Spinal cord (tissue), 10 donors: Measurements from ENCODE around the gene NRL. TPM values are rescaled to one million over a fixed set of nuclear protein-coding genes. Genes with fewer than 3 reads are reported as not detected.
A peak's percentile ranks its signal among the peaks of the same experiment; 100 is the strongest.

ENCODE experiments used
- DNase-seq, 6 donors: peaks; one replicate each; pipeline versions ENCODE4 v3.0.0 to v3.0.0-alpha.2; 2013 to 2015; ENCODE audit warnings: low spot score in 6 of 6, low read depth in 4 of 6
- H3K27ac ChIP-seq: one replicate; pipeline ENCODE4 v1.5.1; 2013; ENCODE audit warnings: low read depth, low read length, control low read depth
- H3K27me3 ChIP-seq: one replicate; pipeline ENCODE4 v1.6.1; 2013; ENCODE audit warnings: low read length; ENCODE audit not compliant: control insufficient read depth, insufficient read depth
- H3K36me3 ChIP-seq: one replicate; pipeline ENCODE4 v1.6.1; 2013; ENCODE audit warnings: low read length; ENCODE audit not compliant: control insufficient read depth, insufficient read depth
- H3K4me1 ChIP-seq: one replicate; pipeline ENCODE4 v1.6.1; 2013; ENCODE audit warnings: low read length; ENCODE audit not compliant: control insufficient read depth, insufficient read depth
- H3K4me3 ChIP-seq: one replicate; pipeline ENCODE4 v1.5.1; 2013; ENCODE audit warnings: low read depth, low read length, control low read depth
- H3K9me3 ChIP-seq: one replicate; pipeline ENCODE4 v1.6.1; 2013; ENCODE audit warnings: low read length; ENCODE audit not compliant: control insufficient read depth, insufficient read depth
- WGBS: methylation state at CpG from one replicate; pipeline ENCODE4 v1.1.5; 2013; ENCODE audit warnings: missing lambda C conversion rate; ENCODE audit not compliant: insufficient coverage; 5-methylcytosine and 5-hydroxymethylcytosine counted together
- polyA plus RNA-seq, 2 donors: library from polyadenylated mRNA; unstranded; fragments of 120-200 nt; gene quantifications; one replicate each; pipeline ENCODE4 v1.2.1, GENCODE V29; 2013; ENCODE audit not compliant: insufficient read length in 2 of 2
- total RNA-seq, 2 donors: library from RNA; depleted of rRNA in 1 of 2; stranded (reverse); fragments of 120-200 nt in 1 of 2; fragments of >200 nt in 1 of 2; gene quantifications; one replicate each; pipeline versions ENCODE4 v1.2.3 to v1.2.4, GENCODE V29; 2013 to 2014
- donor health status: healthy.

The NRL gene
- total and polyA plus RNA-seq, 4 donors: 1.8 to 4.8 (median 2.9) TPM

- H3K4me1 ChIP-seq: peaks cover 20% of the 10 kb centered on the region
- no peak overlapping the region for H3K4me3 ChIP-seq
- no peak overlapping the region for H3K27ac ChIP-seq
- H3K27me3 ChIP-seq: no peaks in the 10 kb centered on the region
- WGBS: 91% methylated on average over 11 of the region's 16 CpGs
- H3K36me3 ChIP-seq: peaks cover 76% of the 10 kb centered on the region
- DNase-seq: no peak
- no peaks in the 10 kb centered on the region for H3K9me3 ChIP-seq
Measured at GRCh38 chr14:24151404-24152080, 36.8 kb upstream of the NRL start.

GRCh38 chr14:24150993-24151392 is 36.2 kb upstream of the NRL start:
- H3K9me3 ChIP-seq: no peaks in the 10 kb centered on the region
- H3K4me3 ChIP-seq: no peak overlapping the region
- H3K4me1 ChIP-seq: peaks cover 24% of the 10 kb centered on the region
- DNase-seq: no peak
- H3K27me3 ChIP-seq: no peaks in the 10 kb centered on the region
- H3K27ac ChIP-seq: no peak overlapping the region
- H3K36me3 ChIP-seq: peaks cover 70% of the 10 kb centered on the region
- WGBS: 81% methylated on average over 8 of the region's 9 CpGs

GRCh38 chr14:24150567-24150966 is 35.8 kb upstream of the NRL start:
- peaks cover 66% of the 10 kb centered on the region for H3K36me3 ChIP-seq
- no peak for DNase-seq
- no peak overlapping the region for H3K4me3 ChIP-seq
- WGBS: 90% methylated on average over 8 of the region's 9 CpGs
- H3K9me3 ChIP-seq: no peaks in the 10 kb centered on the region
- peaks cover 24% of the 10 kb centered on the region for H3K4me1 ChIP-seq
- no peak overlapping the region for H3K27ac ChIP-seq
- no peaks in the 10 kb centered on the region for H3K27me3 ChIP-seq

GRCh38 chr14:24150061-24150460 is 35.3 kb upstream of the NRL start:
- no peak for DNase-seq
- no peaks in the 10 kb centered on the region for H3K9me3 ChIP-seq

GRCh38 chr14:24149302-24149969 is 34.7 kb upstream of the NRL start:
- no peak overlapping the region for H3K27ac ChIP-seq
- peaks cover 28% of the 10 kb centered on the region for H3K4me1 ChIP-seq
- no peaks in the 10 kb centered on the region for H3K9me3 ChIP-seq
- DNase-seq: no peak
- no peaks in the 10 kb centered on the region for H3K27me3 ChIP-seq
- 100% methylated on average over 3 of the region's 3 CpGs for WGBS
- no peak overlapping the region for H3K4me3 ChIP-seq
- H3K36me3 ChIP-seq: peaks cover 55% of the 10 kb centered on the region

More at GRCh38 chr14:24150061-24150460, 35.3 kb upstream of the NRL start:
- peaks cover 61% of the 10 kb centered on the region for H3K36me3 ChIP-seq
- no peak overlapping the region for H3K4me3 ChIP-seq
- no peaks in the 10 kb centered on the region for H3K27me3 ChIP-seq
- H3K4me1 ChIP-seq: peaks cover 28% of the 10 kb centered on the region
- no peak overlapping the region for H3K27ac ChIP-seq
- 89% methylated on average over 9 of the region's 9 CpGs for WGBS

GRCh38 chr14:24147761-24148428 is 33.1 kb upstream of the NRL start:
- DNase-seq: no peak
- H3K36me3 ChIP-seq: peaks cover 45% of the 10 kb centered on the region
- WGBS: 5% methylated on average over 28 of the region's 29 CpGs
- H3K4me1 ChIP-seq: peaks cover 28% of the 10 kb centered on the region
- H3K27ac ChIP-seq: peak overlapping the region; percentile 98
- H3K4me3 ChIP-seq: peak overlapping the region; percentile 96
- H3K27me3 ChIP-seq: no peaks in the 10 kb centered on the region
- no peaks in the 10 kb centered on the region for H3K9me3 ChIP-seq

- peaks cover 31% of the 10 kb centered on the region for H3K4me1 ChIP-seq
- H3K4me3 ChIP-seq: peak within 1 kb of the TSS; percentile 96
- 0% methylated on average over 56 of the region's 57 CpGs for WGBS
- H3K27me3 ChIP-seq: no peaks in the 10 kb centered on the region
- DNase-seq: peak; percentile 90 to 99 (median 98)
- peaks cover 38% of the 10 kb centered on the region for H3K36me3 ChIP-seq
- H3K27ac ChIP-seq: peak within 1 kb of the TSS; percentile 98
- H3K9me3 ChIP-seq: no peaks in the 10 kb centered on the region
Measured at GRCh38 chr14:24146978-24147760, 32.4 kb upstream of the NRL start, which contains the start of gene RNF31. Gene RNF31, plus strand, starts transcription at chr14:24147498. Its CDS starts 201 bp downstream, at chr14:24147699.

GRCh38 chr14:24146453-24146977 is 31.8 kb upstream of the NRL start, which contains the start of gene PSME2:
Gene PSME2, minus strand, starts transcription at chr14:24146610. Its CDS starts 29 bp downstream, at chr14:24146581.
- Histone ChIP-seq H3K4me1 (peaks cover 36% of the 10 kb centered on the region), H3K27me3 (no peaks in the 10 kb centered on the region), H3K9me3 (no peaks in the 10 kb centered on the region), H3K4me3 (peak within 1 kb of the TSS; percentile 96), H3K36me3 (peaks cover 32% of the 10 kb centered on the region), H3K27ac (peak within 1 kb of the TSS; percentile 98)
- under 1% methylated on average over 17 of the region's 25 CpGs for WGBS
- DNase-seq: peak; percentile 77 to 96 (median 89)
